SKM-1 treated with dmso at 0.1 percent for 144 hours (cell line): Measurements from ENCODE around the gene C17orf78.
"Not testable (repeated sequence)": the region's sequence is repeated elsewhere in the genome, so short reads cannot be mapped to it uniquely, and the experiment has no call there.

Source experiments
- DNase-seq: peaks from one replicate; lab custom pipeline; 2025; ENCODE audit not compliant: unreplicated experiment; lab: John Stamatoyannopoulos, UW

C17orf78 gene

GRCh38 chr17:37385474-37385990 is 9.7 kb downstream of the C17orf78 start:
- DNase-seq: no peak

- DNase-seq: no peak
These were observed 10.7 kb downstream of the C17orf78 start for GRCh38 chr17:37386462-37386861.

GRCh38 chr17:37388266-37388665 is 12.5 kb downstream of the C17orf78 start:
- DNase-seq: no peak

- no peak for DNase-seq
These were observed 13.4 kb downstream of the C17orf78 start for GRCh38 chr17:37389160-37389559.

- DNase-seq: no peak
These were observed 15.4 kb downstream of the C17orf78 start for GRCh38 chr17:37391146-37391545.

GRCh38 chr17:37392024-37392590 is 16.3 kb downstream of the C17orf78 start:
- DNase-seq: no peak

GRCh38 chr17:37393352-37393751 is 17.6 kb downstream of the C17orf78 start:
- no peak for DNase-seq

- DNase-seq: no peak
These were observed 23.5 kb downstream of the C17orf78 start for GRCh38 chr17:37399265-37399803.

- DNase-seq: no peak
These were observed 24.7 kb downstream of the C17orf78 start for GRCh38 chr17:37400505-37400904.

GRCh38 chr17:37405522-37405921 is 29.7 kb downstream of the C17orf78 start:
- not testable (repeated sequence) for DNase-seq

GRCh38 chr17:37405955-37406634 is 30.3 kb downstream of the C17orf78 start:
- no peak for DNase-seq

GRCh38 chr17:37406635-37407461 is 31.1 kb downstream of the C17orf78 start, which contains the start of the genes ACACA and TADA2A:
Gene ACACA, minus strand, starts transcription at chr17:37406836. Its CDS starts 537 bp downstream, at chr17:37406299.
Gene TADA2A, plus strand, starts transcription at chr17:37406886. Its CDS starts 4,480 bp downstream, at chr17:37411366.
- DNase-seq: peak; percentile 75

GRCh38 chr17:37408145-37408479 is 32.3 kb downstream of the C17orf78 start:
- DNase-seq: not testable (repeated sequence)

GRCh38 chr17:37410357-37410756 is 34.6 kb downstream of the C17orf78 start:
- no peak for DNase-seq

- no peak for DNase-seq
These were observed 38.2 kb downstream of the C17orf78 start for GRCh38 chr17:37413875-37414519.

GRCh38 chr17:37417852-37418251 is 42.1 kb downstream of the C17orf78 start:
- DNase-seq: no peak

- no peak for DNase-seq
These were observed 47.3 kb downstream of the C17orf78 start for GRCh38 chr17:37422971-37423625.

- no peak for DNase-seq
These were observed 49.5 kb downstream of the C17orf78 start for GRCh38 chr17:37425268-37425667.

- no peak for DNase-seq
These were observed 53.3 kb downstream of the C17orf78 start for GRCh38 chr17:37429039-37429438.

- DNase-seq: no peak
These were observed 53.7 kb downstream of the C17orf78 start for GRCh38 chr17:37429453-37429852.
